GM12872 (cell line): Measurements from ENCODE around the gene SCGB2B2.
A peak's percentile ranks its signal among the peaks of the same experiment; 100 is the strongest.

Source experiments
- TF ChIP-seq, protein P1 (sequence below): IDR thresholded peaks from 3 replicates; pipeline ENCODE4 v1.5.1; 2011; ENCODE audit warnings: low read depth, mild to moderate bottlenecking, low read length, moderate library complexity; ENCODE audit not compliant: insufficient read depth

Gene SCGB2B2

GRCh38 chr19:34639491-34640085 is 37.4 kb downstream of the SCGB2B2 start:
- TF ChIP-seq, protein P1, sequence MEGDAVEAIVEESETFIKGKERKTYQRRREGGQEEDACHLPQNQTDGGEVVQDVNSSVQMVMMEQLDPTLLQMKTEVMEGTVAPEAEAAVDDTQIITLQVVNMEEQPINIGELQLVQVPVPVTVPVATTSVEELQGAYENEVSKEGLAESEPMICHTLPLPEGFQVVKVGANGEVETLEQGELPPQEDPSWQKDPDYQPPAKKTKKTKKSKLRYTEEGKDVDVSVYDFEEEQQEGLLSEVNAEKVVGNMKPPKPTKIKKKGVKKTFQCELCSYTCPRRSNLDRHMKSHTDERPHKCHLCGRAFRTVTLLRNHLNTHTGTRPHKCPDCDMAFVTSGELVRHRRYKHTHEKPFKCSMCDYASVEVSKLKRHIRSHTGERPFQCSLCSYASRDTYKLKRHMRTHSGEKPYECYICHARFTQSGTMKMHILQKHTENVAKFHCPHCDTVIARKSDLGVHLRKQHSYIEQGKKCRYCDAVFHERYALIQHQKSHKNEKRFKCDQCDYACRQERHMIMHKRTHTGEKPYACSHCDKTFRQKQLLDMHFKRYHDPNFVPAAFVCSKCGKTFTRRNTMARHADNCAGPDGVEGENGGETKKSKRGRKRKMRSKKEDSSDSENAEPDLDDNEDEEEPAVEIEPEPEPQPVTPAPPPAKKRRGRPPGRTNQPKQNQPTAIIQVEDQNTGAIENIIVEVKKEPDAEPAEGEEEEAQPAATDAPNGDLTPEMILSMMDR, result peak; percentile 83

DNA sequence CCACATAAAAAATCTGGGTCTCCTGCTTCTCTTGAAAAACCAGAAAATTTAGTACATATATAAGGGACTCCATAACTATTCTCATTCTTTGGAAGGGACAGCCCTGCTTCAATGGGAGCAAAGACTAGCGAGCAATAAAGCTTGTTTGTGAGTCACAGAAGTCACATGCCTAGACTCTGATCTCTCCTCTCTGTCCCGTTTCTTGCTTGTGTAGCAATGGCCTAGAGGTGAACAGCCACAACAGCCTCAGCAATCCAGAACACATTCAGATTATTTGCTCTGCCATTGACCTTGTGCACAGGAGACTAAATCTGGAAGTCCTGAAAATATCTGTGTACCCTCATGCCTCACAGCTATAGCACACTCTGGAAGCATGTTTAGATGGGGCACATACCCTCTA is 43.2 kb downstream of the SCGB2B2 start:
- TF ChIP-seq, protein P1, result no peak
